HG03565 (cell line): ENCODE data around the gene PEPD.

Experiments
- ATAC-seq: cut with Tn5 transposase; IDR thresholded peaks from one replicate; pipeline ENCODE4 v1.9.1; 2021; ENCODE audit warnings: mild to moderate bottlenecking, moderate library complexity; ENCODE audit not compliant: unreplicated experiment

Gene PEPD

DNA sequence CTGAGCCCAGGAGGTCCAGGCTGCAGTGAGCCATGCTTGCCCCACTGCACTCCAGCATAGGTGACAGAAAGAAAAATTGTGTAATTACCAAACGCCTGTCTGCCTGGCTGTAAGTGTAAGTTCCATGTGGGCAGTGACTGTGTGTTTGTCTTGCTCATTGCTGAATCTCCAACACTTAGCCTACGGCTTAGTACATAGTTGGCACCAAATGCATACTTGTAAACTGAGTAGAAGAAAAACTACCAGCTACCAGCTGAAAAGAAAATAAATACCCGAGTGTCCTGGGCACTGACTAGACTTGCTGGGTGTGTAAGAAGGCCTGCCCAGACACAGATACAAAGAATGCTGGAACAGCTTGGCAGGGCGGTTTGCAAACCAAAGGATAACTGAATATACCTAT, 150.8 kb downstream of the PEPD start:
- ATAC-seq, result no peak

- no peak for ATAC-seq
Observed at GRCh38 chr19:33368074-33368864, 153.3 kb downstream of the PEPD start.

DNA sequence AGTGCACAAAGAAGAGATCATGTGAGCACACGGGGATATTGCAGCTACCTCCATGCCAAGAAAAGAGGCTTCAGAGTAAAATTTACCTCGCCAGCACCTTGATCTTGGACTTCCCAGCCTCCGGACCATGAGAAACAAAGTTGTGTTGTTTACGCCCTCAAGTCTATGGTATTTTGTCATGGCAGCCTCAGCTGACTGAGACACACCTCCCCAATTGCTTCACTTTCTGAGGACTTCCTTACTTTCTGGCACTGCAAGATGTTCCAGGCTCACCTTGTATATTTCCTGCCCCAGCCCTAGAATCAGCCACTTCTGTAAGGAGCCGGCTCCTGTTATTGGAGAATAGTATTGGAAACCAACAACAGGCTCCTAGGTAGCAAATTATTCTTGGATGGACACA, 154.7 kb downstream of the PEPD start:
- no peak for ATAC-seq

DNA sequence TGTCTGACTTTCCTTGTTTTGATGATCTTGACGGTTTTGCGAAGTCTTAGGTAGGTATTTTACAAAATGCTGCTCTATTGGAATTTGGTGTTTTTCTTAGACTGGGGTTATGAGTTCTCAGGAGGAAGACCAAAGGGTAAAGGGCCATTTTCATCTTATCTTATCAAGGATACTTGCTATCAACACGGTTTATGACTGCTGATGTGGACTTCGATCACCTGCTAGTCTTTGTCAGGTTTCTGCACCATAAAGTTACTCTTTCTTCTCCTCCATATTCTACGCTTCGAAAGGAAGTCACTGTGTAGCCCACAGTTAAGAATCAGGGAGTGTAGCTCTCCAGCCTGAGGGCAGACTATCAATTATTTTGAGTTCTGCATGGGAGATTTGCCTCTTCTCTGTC, 155.5 kb downstream of the PEPD start:
- no peak for ATAC-seq

DNA sequence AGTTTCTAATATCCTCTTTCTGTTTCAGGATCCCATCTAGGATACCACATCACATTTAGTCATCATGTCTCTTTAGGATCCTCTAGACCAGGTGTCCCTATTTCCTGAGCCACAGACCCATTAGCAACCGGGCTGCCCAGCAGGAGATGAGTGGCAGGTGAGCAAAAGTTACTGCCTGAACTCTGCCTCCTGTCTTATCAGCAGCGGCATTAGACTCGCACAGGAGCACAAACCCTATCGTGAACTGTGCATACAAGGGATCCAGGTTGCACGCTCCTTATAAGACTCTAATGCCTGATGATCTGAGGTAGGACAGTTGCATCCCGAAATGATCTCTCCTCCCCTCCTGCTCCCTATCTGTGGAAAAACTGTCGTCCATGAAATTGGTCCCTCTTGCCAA, 155.9 kb downstream of the PEPD start:
- ATAC-seq, result no peak

GRCh38 chr19:33363476-33363875, 158.1 kb downstream of the PEPD start:
- ATAC-seq, result no peak

DNA sequence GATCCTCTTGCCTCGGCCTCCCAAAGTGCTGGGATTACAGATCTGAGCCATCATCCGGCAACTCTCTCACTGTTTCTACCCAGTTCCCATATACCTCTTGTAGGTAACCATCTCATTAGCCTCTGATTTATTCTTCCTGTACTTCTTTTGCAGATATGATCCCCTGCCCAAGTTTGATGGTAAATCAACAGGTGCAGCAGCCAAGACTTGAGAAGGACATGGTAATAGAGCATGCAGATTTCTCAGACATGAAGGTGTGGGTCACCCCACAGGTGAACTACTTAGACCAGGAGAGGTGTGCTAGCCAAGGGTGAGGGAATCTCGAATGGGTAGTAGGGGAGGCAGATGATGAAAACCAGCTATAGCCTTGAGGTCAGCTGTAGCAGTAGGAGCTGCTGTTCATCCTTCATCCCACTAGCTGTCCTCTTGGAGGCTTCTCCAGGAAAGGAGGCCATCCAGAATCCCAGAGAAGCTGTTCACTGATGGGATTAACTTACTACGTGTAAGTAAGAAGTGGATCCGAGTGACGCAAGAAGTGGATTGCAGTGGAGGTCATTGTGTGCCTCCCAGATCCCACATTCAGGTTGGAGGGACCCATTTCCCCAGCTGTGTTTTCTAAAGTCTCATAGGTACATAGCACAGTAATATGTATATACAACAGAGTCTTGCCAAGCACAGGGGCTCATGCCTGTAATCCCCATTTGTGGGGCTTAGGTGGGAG, 158.9 kb downstream of the PEPD start:
- no peak for ATAC-seq

DNA sequence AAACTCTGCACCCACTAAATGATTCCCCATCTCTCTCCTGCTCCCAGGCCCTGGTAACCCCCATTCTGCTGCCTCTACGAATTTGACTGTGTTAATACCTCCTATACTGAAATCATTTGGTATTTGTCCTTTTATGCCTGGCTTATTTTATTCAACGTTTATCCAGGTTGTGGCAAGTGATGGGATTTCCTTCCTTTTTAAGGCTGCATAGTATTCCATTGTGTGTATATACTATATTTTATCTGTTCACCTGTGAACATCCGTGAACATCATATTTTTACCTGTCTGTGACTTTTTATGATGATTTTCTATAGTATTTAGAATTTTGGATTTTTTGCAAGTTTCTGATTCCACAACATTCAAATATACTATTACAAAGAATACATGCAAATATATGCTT, 162.0 kb downstream of the PEPD start:
- no peak for ATAC-seq

GRCh38 chr19:33358408-33358807, 163.2 kb downstream of the PEPD start:
- no peak for ATAC-seq

DNA sequence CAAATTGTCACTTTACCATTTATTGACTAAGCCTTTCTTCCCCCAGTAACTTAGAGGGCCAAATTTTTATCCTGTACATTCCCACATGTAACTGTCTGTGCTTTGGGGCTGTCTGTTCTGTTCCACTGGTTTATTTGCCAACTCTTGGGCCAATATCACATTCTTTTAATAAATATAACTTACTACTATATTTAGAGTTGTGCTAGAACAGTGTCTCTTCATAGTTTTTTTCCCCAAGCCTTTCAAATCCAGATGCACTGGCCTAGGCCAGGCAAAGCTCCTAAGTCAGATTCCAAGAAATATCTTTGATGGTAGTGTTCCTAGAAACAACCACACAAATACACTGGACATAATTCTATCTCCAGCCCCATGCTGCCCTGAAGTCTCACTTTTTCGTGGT, 164.0 kb downstream of the PEPD start:
- no peak for ATAC-seq

DNA sequence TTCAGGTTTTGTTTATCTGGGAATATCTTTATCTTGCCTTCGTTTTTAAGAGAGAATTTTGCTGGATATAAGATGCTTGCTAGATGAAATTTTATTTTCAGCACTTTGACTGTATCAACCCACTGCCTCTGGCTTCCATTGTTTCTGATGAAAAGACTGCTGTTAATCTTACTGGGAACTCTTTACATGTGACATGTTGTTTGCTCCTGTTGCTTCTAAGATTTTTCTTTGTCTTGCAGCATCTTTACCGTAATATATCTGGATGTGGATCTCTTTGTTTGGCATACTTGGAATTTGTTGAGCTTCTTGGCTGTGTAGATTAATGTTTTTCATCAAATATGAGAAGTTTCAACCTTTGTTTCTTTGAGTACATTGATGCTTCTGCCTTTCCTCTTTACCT, 166.1 kb downstream of the PEPD start:
- no peak for ATAC-seq

DNA sequence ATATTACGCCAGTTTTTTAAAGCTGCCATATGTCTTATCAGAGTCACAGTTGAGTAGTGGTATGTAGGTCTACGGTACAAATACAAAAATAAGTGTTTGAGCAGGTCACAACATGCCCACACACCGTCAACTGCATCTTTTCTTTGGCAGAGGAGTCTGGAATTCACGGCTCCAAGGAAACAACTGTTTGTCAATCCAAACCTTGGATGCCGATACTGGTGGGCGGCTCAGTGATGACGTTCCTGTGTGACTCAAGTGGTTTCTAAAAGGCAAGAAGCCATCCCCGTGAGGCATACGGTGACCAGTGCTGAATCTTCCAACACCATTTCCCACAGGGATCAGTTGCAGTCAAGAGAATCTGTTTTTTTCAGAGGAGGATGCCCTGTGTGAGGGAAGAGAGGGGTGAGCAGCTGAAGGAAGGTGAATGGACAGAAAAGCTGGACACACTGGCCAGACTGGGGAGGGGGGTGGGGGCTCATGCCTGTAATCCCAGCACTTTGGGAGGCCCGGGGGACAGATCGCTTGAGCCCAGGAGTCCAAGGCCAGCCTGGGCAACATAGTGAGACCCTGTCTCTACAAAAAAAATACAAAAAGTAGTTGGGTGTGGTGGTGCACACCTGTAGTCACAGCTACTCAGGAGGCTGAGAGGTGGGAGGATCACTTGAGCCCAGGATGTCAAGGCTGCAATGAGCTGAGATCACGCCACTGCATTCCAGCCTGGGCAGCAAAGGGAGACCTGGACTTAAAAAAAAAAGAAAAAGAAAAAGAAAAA, 170.9 kb downstream of the PEPD start:
- no peak for ATAC-seq

GRCh38 chr19:33349319-33350289, 172.0 kb downstream of the PEPD start:
- ATAC-seq, result no peak

DNA sequence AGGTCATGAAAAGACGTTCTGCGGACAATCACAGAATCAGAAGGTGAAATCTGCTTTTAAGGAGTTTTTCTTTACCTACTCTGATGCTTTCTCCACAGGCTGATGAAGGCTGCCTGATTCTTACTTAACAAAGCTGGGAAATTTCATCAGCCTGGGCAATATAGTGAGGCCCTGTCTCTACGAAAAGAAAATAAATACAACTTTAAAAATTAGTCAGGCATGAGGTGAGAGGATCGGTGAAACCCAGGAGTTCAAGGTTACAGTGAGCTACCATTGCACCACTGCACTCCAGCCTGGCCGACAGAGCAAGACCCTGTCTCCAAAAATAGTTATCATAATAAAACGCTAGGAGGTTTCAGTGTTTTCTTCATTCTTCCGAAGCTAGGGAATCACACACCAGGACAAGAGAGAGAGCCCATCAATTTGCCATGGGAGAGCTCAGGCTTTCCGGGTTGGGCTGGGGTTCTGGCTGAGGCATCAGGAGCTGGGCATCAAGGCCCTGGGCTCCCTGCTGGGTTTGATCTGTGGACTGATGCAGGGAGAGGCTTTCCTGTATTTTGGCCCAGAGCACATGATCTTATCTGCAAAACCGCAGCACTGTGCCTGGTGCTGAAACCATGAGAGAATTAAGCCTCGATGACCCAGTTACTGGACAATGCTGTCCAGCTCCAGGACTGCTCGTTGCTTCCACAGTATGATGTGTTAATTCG, 173.1 kb downstream of the PEPD start:
- ATAC-seq, result no peak

GRCh38 chr19:33347300-33347699, 174.3 kb downstream of the PEPD start:
- ATAC-seq, result no peak

GRCh38 chr19:33346665-33347064, 174.9 kb downstream of the PEPD start:
- no peak for ATAC-seq

DNA sequence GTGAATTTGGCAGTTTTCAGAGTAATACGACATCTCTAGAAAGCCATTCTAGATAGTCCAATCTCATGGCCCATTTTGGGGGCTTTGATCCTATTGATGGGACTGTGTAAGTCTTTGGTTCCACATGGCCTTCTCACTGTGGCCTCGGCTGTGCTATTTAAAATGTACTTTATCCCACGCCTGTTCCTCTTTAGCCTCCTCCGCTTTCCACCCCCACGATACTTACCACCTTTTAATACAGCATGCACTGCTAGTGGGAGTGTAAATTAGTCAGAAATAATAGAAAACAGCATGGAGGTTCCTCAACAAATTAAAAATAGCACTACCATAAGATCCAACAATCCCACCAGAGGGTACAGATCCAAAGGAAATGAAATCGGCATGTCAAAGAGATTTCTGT, 176.4 kb downstream of the PEPD start:
- ATAC-seq, result no peak

- no peak for ATAC-seq
Observed at GRCh38 chr19:33344573-33344925, 177.0 kb downstream of the PEPD start.

GRCh38 chr19:33343859-33344572, 177.6 kb downstream of the PEPD start:
- ATAC-seq, result no peak
